SH-SY5Y (cell line): Measurements from ENCODE around the gene KRT15.

Experiments
- GATA2 ChIP-seq: IDR thresholded peaks from 2 replicates; pipeline ENCODE4 v1.6.1; 2011; ENCODE audit warnings: mild to moderate bottlenecking, low read depth, low read length
- GATA3 ChIP-seq: IDR thresholded peaks from 2 replicates; pipeline ENCODE4 v1.6.1; 2011; ENCODE audit warnings: low read depth, mild to moderate bottlenecking, low read length, moderate library complexity

- TF ChIP-seq GATA2, result no peak
- no peak for TF ChIP-seq GATA3
Measured at GRCh38 chr17:41535764-41536481, 17.2 kb upstream of the KRT15 start.
